H9 (cell line): ENCODE data around the gene GALNS. TPM values are rescaled to one million over a fixed set of nuclear protein-coding genes. Genes with fewer than 3 reads are reported as not detected.
A peak's percentile ranks its signal among the peaks of the same experiment; 100 is the strongest.

Experiments used
- DNase-seq: peaks from one replicate; pipeline ENCODE4 v3.0.0-alpha.2; 2017
- H2AFZ ChIP-seq: one replicate; pipeline ENCODE4 v1.6.1; 2013; ENCODE audit warnings: mild to moderate bottlenecking, low read length, control low read depth, moderate library complexity
- H2AK5ac ChIP-seq: 2 replicates; pipeline ENCODE4 v1.6.1; 2013; ENCODE audit warnings: low read length, control low read depth, mixed read lengths; ENCODE audit not compliant: insufficient read length
- H2BK120ac ChIP-seq: one replicate; pipeline ENCODE4 v1.6.1; 2013; ENCODE audit warnings: low read depth, mild to moderate bottlenecking, low read length, control low read depth, inconsistent platforms; ENCODE audit not compliant: poor library complexity, severe bottlenecking
- H2BK12ac ChIP-seq: 2 replicates; pipeline ENCODE4 v1.6.1; 2013; ENCODE audit warnings: low read length, control low read depth, mixed read lengths, low read depth; ENCODE audit not compliant: insufficient read length
- H2BK15ac ChIP-seq: 2 replicates; pipeline ENCODE4 v1.6.1; 2013; ENCODE audit warnings: low read depth, low read length, control low read depth
- H2BK20ac ChIP-seq: one replicate; pipeline ENCODE4 v1.6.1; 2013; ENCODE audit warnings: low read depth, mild to moderate bottlenecking, low read length, control low read depth, inconsistent platforms; ENCODE audit not compliant: poor library complexity, severe bottlenecking
- H2BK5ac ChIP-seq: 2 replicates; pipeline ENCODE4 v1.6.1; 2013; ENCODE audit warnings: low read length, control low read depth, mixed read lengths; ENCODE audit not compliant: insufficient read length
- H3K14ac ChIP-seq: 2 replicates; pipeline ENCODE4 v1.6.1; 2013; ENCODE audit warnings: low read length, control low read depth; ENCODE audit not compliant: insufficient read depth
- H3K18ac ChIP-seq: 2 replicates; pipeline ENCODE4 v1.6.1; 2013; ENCODE audit warnings: low read depth, mild to moderate bottlenecking, mixed read lengths, low read length, control low read depth; ENCODE audit not compliant: insufficient read length
- H3K23ac ChIP-seq: 2 replicates; pipeline ENCODE4 v1.6.1; 2013; ENCODE audit warnings: low read length, control low read depth, mixed read lengths, low read depth; ENCODE audit not compliant: insufficient read length
- H3K23me2 ChIP-seq: 2 replicates; pipeline ENCODE4 v1.6.1; 2013; ENCODE audit warnings: low read depth, mild to moderate bottlenecking, mixed read lengths, low read length, control low read depth; ENCODE audit not compliant: insufficient read length, poor library complexity, severe bottlenecking
- H3K27ac ChIP-seq: 2 replicates; pipeline ENCODE4 v1.5.1; 2013; ENCODE audit warnings: low read length, control low read depth, mixed read lengths, low read depth; ENCODE audit not compliant: insufficient read length
- H3K27me3 ChIP-seq: 2 replicates; pipeline ENCODE4 v1.6.1; 2013; ENCODE audit warnings: low read length, control low read depth, inconsistent platforms; ENCODE audit not compliant: insufficient read depth
- H3K4ac ChIP-seq: 2 replicates; pipeline ENCODE4 v1.6.1; 2013; ENCODE audit warnings: low read depth, mild to moderate bottlenecking, control low read depth, inconsistent platforms, low read length, moderate library complexity
- H3K4me1 ChIP-seq: 2 replicates; pipeline ENCODE4 v1.6.1; 2013; ENCODE audit warnings: low read length, control low read depth, inconsistent platforms; ENCODE audit not compliant: insufficient read depth
- H3K4me2 ChIP-seq: 2 replicates; pipeline ENCODE4 v1.6.1; 2013; ENCODE audit warnings: low read length, control low read depth, mixed read lengths; ENCODE audit not compliant: insufficient read length, insufficient read depth
- H3K56ac ChIP-seq: 2 replicates; pipeline ENCODE4 v1.6.1; 2013; ENCODE audit warnings: low read depth, mild to moderate bottlenecking, mixed read lengths, low read length, control low read depth; ENCODE audit not compliant: insufficient read length
- H3K79me1 ChIP-seq: 2 replicates; pipeline ENCODE4 v1.6.1; 2013; ENCODE audit warnings: low read depth, mild to moderate bottlenecking, moderate library complexity, low read length, control low read depth, inconsistent platforms; ENCODE audit not compliant: insufficient read depth, poor library complexity, severe bottlenecking
- H3K79me2 ChIP-seq: 2 replicates; pipeline ENCODE4 v1.6.1; 2013; ENCODE audit warnings: low read length, control low read depth, inconsistent platforms; ENCODE audit not compliant: insufficient read depth
- H3K9ac ChIP-seq: 2 replicates; pipeline ENCODE4 v1.6.1; 2013; ENCODE audit warnings: low read length, control low read depth, mixed read lengths; ENCODE audit not compliant: insufficient read length; ENCODE audit errors: extremely low read depth
- H3K9me3 ChIP-seq: one replicate; pipeline ENCODE4 v1.6.1; 2013; ENCODE audit warnings: low read depth, low read length, inconsistent platforms; ENCODE audit not compliant: control insufficient read depth
- H3T11ph ChIP-seq: one replicate; pipeline ENCODE4 v1.6.1; 2013; ENCODE audit warnings: mild to moderate bottlenecking, low read length, control low read depth, inconsistent platforms
- H4K20me1 ChIP-seq: one replicate; pipeline ENCODE4 v1.6.1; 2013; ENCODE audit not compliant: control insufficient read depth, insufficient read length, insufficient read depth
- H4K5ac ChIP-seq: 2 replicates; pipeline ENCODE4 v1.6.1; 2013; ENCODE audit warnings: low read depth, mild to moderate bottlenecking, mixed read lengths, low read length, control low read depth; ENCODE audit not compliant: insufficient read length
- H4K8ac ChIP-seq: replicated peaks from 2 replicates; pipeline ENCODE4 v1.6.1; 2013; ENCODE audit warnings: low read length, control low read depth, mixed read lengths, low read depth; ENCODE audit not compliant: insufficient read length
- H4K91ac ChIP-seq: 2 replicates; pipeline ENCODE4 v1.6.1; 2013; ENCODE audit warnings: low read depth, mild to moderate bottlenecking, moderate library complexity, mixed read lengths, low read length, control low read depth; ENCODE audit not compliant: insufficient read length
- H3K27ac Mint-ChIP-seq, 3 experiments: 2 replicates in 2 of 3; 3 replicates in 1 of 3; pipeline ENCODE4 v1.8.0; 2020 to 2021; ENCODE audit warnings: mixed read lengths in 3 of 3, mild to moderate bottlenecking in 1 of 3, moderate library complexity in 1 of 3
- H3K27me3 Mint-ChIP-seq: 2 replicates; pipeline ENCODE4 v1.8.0; 2021; ENCODE audit warnings: low read depth, mild to moderate bottlenecking, moderate library complexity, mixed read lengths
- H3K36me3 Mint-ChIP-seq, 3 experiments: 2 replicates in 2 of 3; 3 replicates in 1 of 3; pipeline ENCODE4 v1.8.0; 2020 to 2021; ENCODE audit warnings: low read depth in 3 of 3, mixed read lengths in 3 of 3; ENCODE audit not compliant: insufficient read depth in 1 of 3
- H3K4me1 Mint-ChIP-seq, 2 experiments: 2 replicates each; pipeline ENCODE4 v1.8.0; 2020; ENCODE audit warnings: mixed read lengths in 2 of 2
- H3K4me3 Mint-ChIP-seq, 2 experiments: 2 replicates in 1 of 2; 3 replicates in 1 of 2; pipeline ENCODE4 v1.8.0; 2020 to 2021; ENCODE audit warnings: mild to moderate bottlenecking in 2 of 2, mixed read lengths in 2 of 2, moderate library complexity in 1 of 2
- H3K9me3 Mint-ChIP-seq, 2 experiments: 2 replicates in 1 of 2; 3 replicates in 1 of 2; pipeline ENCODE4 v1.8.0; 2020; ENCODE audit warnings: mild to moderate bottlenecking in 2 of 2, mixed read lengths in 2 of 2, moderate library complexity in 1 of 2
- CTCF ChIP-seq: fragments of 200-600 bp; sonication (generic); conservative IDR thresholded peaks from 3 replicates; pipeline ENCODE4 v1.8.0; 2021; ENCODE audit warnings: antibody characterized with exemption, mild to moderate bottlenecking
- WGBS: extraction: QIAGEN DNeasy Blood & Tissue Kit; methylation state at CpG from one replicate; pipeline ENCODE4 v1.1.7; 2013; ENCODE audit warnings: missing lambda C conversion rate, low lambda C conversion rate, mixed read lengths; ENCODE audit not compliant: insufficient read length; ENCODE audit errors: extremely low coverage; 5-methylcytosine and 5-hydroxymethylcytosine counted together
- total RNA-seq: library from RNA; stranded (reverse); gene quantifications from 2 replicates; pipeline ENCODE4 v1.2.1, GENCODE V29; 2021

GALNS gene
- total RNA-seq, 1 experiment from 2014 or later: 20.3 TPM

GRCh38 chr16:88805340-88805715, 51.4 kb downstream of the GALNS start:
- H3K27ac ChIP-seq: no peak overlapping the region
- H3K27me3 Mint-ChIP-seq: no peaks in the 10 kb centered on the region; the same call in 1 of the 2 replicates
- H3K9ac ChIP-seq: no peak overlapping the region
- no peak overlapping the region for H2AFZ ChIP-seq
- peaks cover 3% of the 10 kb centered on the region; the same call in 1 of the 2 replicates for H3K79me2 ChIP-seq
- H3K36me3 Mint-ChIP-seq: peaks cover 17 to 59% (median 53%) of the 10 kb centered on the region in 3 experiments
- no peak overlapping the region for H2BK5ac ChIP-seq
- H3K4ac ChIP-seq: no peak overlapping the region
- no peak overlapping the region for H3K27ac Mint-ChIP-seq
- no peak overlapping the region for H2BK20ac ChIP-seq
- no peak overlapping the region for H2BK120ac ChIP-seq
- peak overlapping the region; percentile 60 to 82; a peak in 4 of 5 replicates for H3K4me3 Mint-ChIP-seq
- peaks cover 3% of the 10 kb centered on the region for H4K20me1 ChIP-seq
- no peak overlapping the region for H3K56ac ChIP-seq
- H3K4me1 ChIP-seq: no peaks in the 10 kb centered on the region
- H3T11ph ChIP-seq: no peak overlapping the region
- no CpG with 5 or more reads among the region's 22 CpGs for WGBS
- H3K14ac ChIP-seq: no peak overlapping the region
- H4K8ac ChIP-seq: no peak overlapping the region
- H3K9me3 Mint-ChIP-seq: no peaks in the 10 kb centered on the region
- no peak overlapping the region for H2AK5ac ChIP-seq
- no peaks in the 10 kb centered on the region for H3K27me3 ChIP-seq
- no peak overlapping the region for H3K23ac ChIP-seq
- DNase-seq: no peak
- no peak for TF ChIP-seq CTCF
- H2BK12ac ChIP-seq: no peak overlapping the region
- H3K4me2 ChIP-seq: peak overlapping the region; percentile 81
- H3K4me1 Mint-ChIP-seq: peaks cover 2 to 7% of the 10 kb centered on the region in 2 experiments
- H4K5ac ChIP-seq: no peak overlapping the region
- H3K9me3 ChIP-seq: no peaks in the 10 kb centered on the region
- H3K23me2 ChIP-seq: peaks cover 14% of the 10 kb centered on the region
- no peak overlapping the region for H2BK15ac ChIP-seq
- no peak overlapping the region for H3K18ac ChIP-seq
- peaks cover 6% of the 10 kb centered on the region for H3K79me1 ChIP-seq
- no peak overlapping the region for H4K91ac ChIP-seq
